HG03457 (cell line): ENCODE results near the gene RPTOR.
"Not testable (repeated sequence)": the region's sequence is repeated elsewhere in the genome, so short reads cannot be mapped to it uniquely, and the experiment has no call there.

Source experiments
- ATAC-seq: cut with Tn5 transposase; IDR thresholded peaks from one replicate; pipeline ENCODE4 v1.9.1; 2021; ENCODE audit warnings: moderate number of reproducible peaks; ENCODE audit not compliant: unreplicated experiment

The RPTOR gene

GRCh38 chr17:80790981-80791742 is 246.5 kb downstream of the RPTOR start:
- no peak for ATAC-seq

GRCh38 chr17:80791758-80792284 is 247.2 kb downstream of the RPTOR start:
- ATAC-seq = no peak

- ATAC-seq = no peak
Measured at GRCh38 chr17:80792373-80792781, 247.7 kb downstream of the RPTOR start.

GRCh38 chr17:80793421-80793820 is 248.8 kb downstream of the RPTOR start:
- no peak for ATAC-seq

GRCh38 chr17:80793851-80794267 is 249.2 kb downstream of the RPTOR start:
- no peak for ATAC-seq

GRCh38 chr17:80794281-80795089 is 249.8 kb downstream of the RPTOR start:
- no peak for ATAC-seq

- ATAC-seq = no peak
Measured at GRCh38 chr17:80795090-80795580, 250.5 kb downstream of the RPTOR start.

GRCh38 chr17:80795754-80796153 is 251.1 kb downstream of the RPTOR start:
- no peak for ATAC-seq

GRCh38 chr17:80796430-80796861 is 251.8 kb downstream of the RPTOR start:
- ATAC-seq = no peak

GRCh38 chr17:80797222-80797621 is 252.6 kb downstream of the RPTOR start:
- not testable (repeated sequence) for ATAC-seq

- ATAC-seq = no peak
Measured at GRCh38 chr17:80797741-80798594, 253.3 kb downstream of the RPTOR start.

- ATAC-seq = no peak
Measured at GRCh38 chr17:80798595-80799537, 254.2 kb downstream of the RPTOR start.

- ATAC-seq = no peak
Measured at GRCh38 chr17:80799538-80800480, 255.2 kb downstream of the RPTOR start.

GRCh38 chr17:80800481-80801391 is 256.1 kb downstream of the RPTOR start:
- ATAC-seq = no peak

- no peak for ATAC-seq
Measured at GRCh38 chr17:80802626-80803450, 258.2 kb downstream of the RPTOR start.
